Left cardiac atrium (tissue), 4 donors: ENCODE measurements around the gene SIRT3. TPM values are rescaled to one million over a fixed set of nuclear protein-coding genes. Genes with fewer than 3 reads are reported as not detected.
A peak's percentile ranks its signal among the peaks of the same experiment; 100 is the strongest.

Experiments
- ATAC-seq, 2 donors: fragments of 200-7000 bp; cut with Tn5 transposase; one replicate each; pipeline ENCODE4 v1.9.1; 2020; ENCODE audit warnings: mild to moderate bottlenecking in 2 of 2, moderate library complexity in 2 of 2
- DNase-seq: peaks from one replicate; pipeline ENCODE4 v3.0.0-alpha.2; 2020
- intact Hi-C, 2 donors: fragments of 100-400 bp; cut with DNase I; formaldehyde crosslinking; loops; one replicate each; pipeline versions ENCODE4 v1.14.1 to v1.15.1; 2022 to 2023
- total RNA-seq, 2 donors: library from RNA; stranded (reverse); fragmentation: NEBNext Ultra II Directional; extraction: Animal tissue kit (Norgen Biotek cat#: 25700); gene quantifications; one replicate each; pipeline ENCODE4 v1.2.1, GENCODE V29; 2021
- donor health status: DM: no; HTN: yes; CAD: no.
- donor health status: DM: no; HTN: yes; CAD: no; lungs with severe emphysema.
- donor health status: DM: yes; HTN: yes; CAD: no.
- donor health status: Dilated cardiomyopathy.

The SIRT3 gene
- total RNA-seq, 2 donors from 2014 or later: 21.1 to 21.6 TPM

- intact Hi-C loops: loop anchor here in 1 of 2 donors (2.0 to 5.0 kb wide), 2 partner anchors 28 to 98 kb away; partner anchors contain the start of genes IFITM2, PSMD13 and SIRT3
- DNase-seq (peak; percentile 61), ATAC-seq (peak in 1 of 2 donors; percentile 2)
These were observed 27.3 kb downstream of the SIRT3 start for GRCh38 chr11:208917-209260.

- ATAC-seq (peak; percentile 79 to 81), DNase-seq (peak; percentile 87)
- intact Hi-C loops: loop anchor here in 1 of 2 donors (2.0 to 5.0 kb wide), 2 partner anchors 28 to 99 kb away; partner anchors contain the start of genes IFITM2, PSMD13 and SIRT3
These were observed 27.8 kb downstream of the SIRT3 start for GRCh38 chr11:208181-208916.

GRCh38 chr11:207863-208180 is 28.3 kb downstream of the SIRT3 start:
- ATAC-seq (peak; percentile 6 to 8), DNase-seq (no peak)
- intact Hi-C loops: loop anchor here in 1 of 2 donors (2.0 to 5.0 kb wide), 2 partner anchors 29 to 99 kb away; partner anchors contain the start of genes IFITM2, PSMD13 and SIRT3

GRCh38 chr11:207208-207862 is 28.8 kb downstream of the SIRT3 start, which contains the start of the genes BET1L and RIC8A:
BET1L (minus strand) TSS chr11:207399; CDS start chr11:207321, 78 bp downstream.
RIC8A (plus strand) TSS chr11:207708; CDS start chr11:208855, 1,147 bp downstream.
- DNase-seq (peak; percentile 97), ATAC-seq (peak; percentile 91 to 92)
- intact Hi-C loops: loop anchor here in 1 of 2 donors (5.0 kb wide), 1 partner anchor 100 kb away; the partner anchor contains the start of gene IFITM2

- ATAC-seq (peak in 1 of 2 donors; percentile 29), DNase-seq (peak; percentile 43)
- intact Hi-C loops: loop anchor here in 1 of 2 donors (5.0 kb wide), 1 partner anchor 101 kb away; the partner anchor contains the start of gene IFITM2
These were observed 29.5 kb downstream of the SIRT3 start for GRCh38 chr11:206526-207207.

- intact Hi-C loops: loop anchor here in 1 of 2 donors (5.0 kb wide), 1 partner anchor 101 kb away; the partner anchor contains the start of gene IFITM2
- DNase-seq (no peak), ATAC-seq (no peak)
These were observed 30.1 kb downstream of the SIRT3 start for GRCh38 chr11:206002-206384.

GRCh38 chr11:205221-206001 is 30.7 kb downstream of the SIRT3 start:
- ATAC-seq: no peak
- DNase-seq: no peak
- intact Hi-C loops: loop anchor here in 1 of 2 donors (5.0 kb wide), 1 partner anchor 102 kb away; the partner anchor contains the start of gene IFITM2

GRCh38 chr11:204587-205109 is 31.5 kb downstream of the SIRT3 start:
- no peak for DNase-seq
- ATAC-seq: no peak
- intact Hi-C loops: loop anchor here in 1 of 2 donors (5.0 kb wide), 1 partner anchor 103 kb away; the partner anchor contains the start of gene IFITM2

- ATAC-seq: no peak
- no peak for DNase-seq
- intact Hi-C loops: no loop called here
These were observed 32.1 kb downstream of the SIRT3 start for GRCh38 chr11:203945-204586.

GRCh38 chr11:203056-203944 is 32.8 kb downstream of the SIRT3 start:
- DNase-seq (no peak), ATAC-seq (no peak)
- intact Hi-C loops: no loop called here

- intact Hi-C loops: no loop called here
- ATAC-seq (no peak), DNase-seq (peak; percentile 15)
These were observed 33.7 kb downstream of the SIRT3 start for GRCh38 chr11:202490-202889.

- DNase-seq (no peak), ATAC-seq (no peak)
- intact Hi-C loops: no loop called here
These were observed 34.2 kb downstream of the SIRT3 start for GRCh38 chr11:201966-202365.

- ATAC-seq: no peak
- intact Hi-C loops: no loop called here
- DNase-seq: peak; percentile 20
These were observed 35.7 kb downstream of the SIRT3 start for GRCh38 chr11:200224-201003.

GRCh38 chr11:199782-200181 is 36.4 kb downstream of the SIRT3 start:
- no peak for ATAC-seq
- DNase-seq: peak; percentile 16
- intact Hi-C loops: no loop called here

- ATAC-seq (no peak), DNase-seq (peak; percentile 25)
- intact Hi-C loops: no loop called here
These were observed 37.0 kb downstream of the SIRT3 start for GRCh38 chr11:199004-199581.
